CD1c-positive myeloid dendritic cell (primary cell): ENCODE results near the gene MRPS21.

Source experiments
- DNase-seq: peaks from one replicate; pipeline ENCODE4 v3.0.0-alpha.2; 2016; ENCODE audit errors: extremely low spot score

MRPS21 gene

DNA sequence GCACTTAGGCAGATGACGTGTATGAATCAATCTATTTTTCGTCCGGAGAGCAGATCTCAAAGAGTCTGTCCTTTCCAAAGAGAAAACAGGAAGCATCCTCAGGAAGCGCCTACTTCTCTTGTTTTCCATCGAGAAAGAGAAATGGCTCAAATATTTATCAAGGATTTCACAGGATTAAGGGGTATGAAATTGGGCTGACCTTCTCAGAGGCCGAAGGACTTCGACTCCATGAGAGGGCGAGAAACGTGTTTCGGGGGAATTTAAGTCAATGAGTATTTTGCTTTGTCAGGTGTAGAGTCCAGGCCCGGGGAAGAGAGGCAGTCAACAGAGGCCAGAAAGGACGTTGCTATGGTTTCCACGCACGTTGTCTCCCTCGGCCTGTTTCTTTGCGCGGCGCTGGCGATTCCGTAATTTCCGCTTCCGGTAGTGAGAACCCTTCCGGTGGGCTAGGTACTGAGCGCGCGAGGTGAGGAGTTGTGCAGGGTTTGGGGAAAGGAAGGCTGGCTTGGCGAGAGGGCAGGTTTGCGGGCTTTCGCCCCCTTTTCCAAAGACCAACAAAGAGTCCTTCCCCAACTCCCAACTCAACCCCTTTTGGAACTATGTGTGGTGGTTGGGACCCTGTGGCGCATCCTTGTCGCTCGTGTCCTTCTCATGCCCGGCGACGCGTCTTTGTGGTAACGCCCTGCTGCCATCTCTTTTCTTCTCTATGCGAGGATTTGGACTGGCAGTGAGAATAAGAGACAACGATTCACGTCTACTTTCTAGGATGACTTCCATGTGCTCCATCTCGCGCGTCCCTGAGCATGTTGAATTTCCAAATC lies at the start of gene MRPS21:
TSS of gene MRPS21 (plus strand) at position 429 of the 821 bp plus-strand sequence. CDS start 506 bp downstream, outside the sequence.
- peak; percentile 93 for DNase-seq

DNA sequence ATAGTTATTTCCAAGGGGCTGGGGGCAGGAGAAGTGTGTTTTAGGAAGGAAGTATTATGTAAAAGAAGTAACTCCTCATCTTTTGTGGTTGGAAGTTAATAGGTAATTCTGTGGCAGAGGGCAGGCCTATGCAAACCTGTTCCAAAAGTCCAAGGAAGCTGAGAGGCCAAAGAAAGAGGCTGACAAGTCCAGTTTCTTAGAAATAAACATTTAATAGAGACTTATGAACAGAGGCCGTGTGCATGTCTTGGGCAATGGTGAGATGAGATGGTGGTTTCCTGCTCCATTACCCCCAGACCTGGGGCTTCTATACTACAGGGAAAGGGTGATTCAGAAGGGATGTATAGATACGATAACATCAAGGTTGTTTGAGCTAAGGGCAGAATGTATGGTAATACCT lies 43.7 kb upstream of the MRPS21 start:
- DNase-seq = no peak

GRCh38 chr1:150256198-150256553 lies 37.5 kb upstream of the MRPS21 start:
- no peak for DNase-seq

DNA sequence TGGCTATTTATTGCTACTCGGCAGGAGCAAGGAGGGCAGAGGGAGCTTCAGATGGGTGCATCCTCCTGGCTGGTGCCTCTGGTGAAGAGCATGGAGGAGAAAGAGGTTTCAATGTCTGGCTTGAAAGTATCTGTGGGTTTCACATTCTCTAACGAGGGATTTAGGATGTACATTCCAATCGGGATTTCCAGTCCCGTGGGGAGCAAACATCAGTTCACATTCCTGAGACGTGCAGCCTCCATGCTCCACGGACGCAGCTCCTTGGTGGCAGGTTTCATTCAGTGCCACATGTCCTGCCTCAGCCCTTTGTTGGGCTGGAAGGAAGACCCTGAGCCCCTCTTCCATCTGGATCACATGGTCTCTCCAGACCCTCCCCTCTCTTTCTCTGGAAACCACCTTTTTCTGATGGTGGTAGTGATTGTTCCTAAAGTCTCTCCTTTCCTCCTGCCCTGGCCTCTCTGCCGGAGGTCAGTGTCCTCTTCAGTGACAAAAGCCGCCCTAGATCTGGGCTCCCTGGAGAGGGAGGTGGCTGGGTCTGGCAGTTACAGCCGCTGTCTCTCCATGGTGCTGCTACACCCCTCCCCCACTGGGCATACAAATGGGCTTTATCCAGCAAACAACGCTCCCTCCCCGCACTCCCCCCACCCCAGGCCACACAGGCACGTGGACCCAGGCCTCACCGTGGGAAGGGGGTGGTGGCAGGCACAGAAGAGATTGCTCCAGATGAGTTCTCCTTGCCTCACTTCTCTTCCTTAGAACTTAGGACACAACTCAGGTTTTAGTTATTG lies 36.9 kb upstream of the MRPS21 start:
- peak; percentile 38 for DNase-seq

- DNase-seq = no peak
Measured at GRCh38 chr1:150257624-150258585, 35.8 kb upstream of the MRPS21 start, which contains the start of gene CA14. CA14 (plus strand) TSS chr1:150257774; CDS start chr1:150258129, 355 bp downstream.

DNA sequence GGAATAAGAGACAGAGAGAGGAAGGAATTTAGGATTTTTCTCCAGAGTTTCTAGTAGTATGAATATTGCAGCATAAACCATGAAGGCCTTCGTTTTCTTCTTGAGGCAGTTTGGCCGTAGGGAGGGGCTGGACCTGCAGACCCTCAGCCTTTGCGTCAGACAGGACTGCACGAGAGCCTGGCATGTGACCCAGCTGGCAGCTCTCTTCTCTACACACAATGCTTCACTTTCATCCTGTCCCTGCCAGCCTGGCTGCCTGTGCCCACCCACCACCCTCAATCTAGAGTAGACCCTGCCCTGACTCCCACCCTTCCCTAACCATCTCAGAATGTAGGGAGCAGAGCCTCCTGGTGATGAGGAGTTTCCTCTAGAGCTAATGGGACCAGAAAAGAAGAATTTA lies 34.4 kb upstream of the MRPS21 start:
- DNase-seq = no peak

DNA sequence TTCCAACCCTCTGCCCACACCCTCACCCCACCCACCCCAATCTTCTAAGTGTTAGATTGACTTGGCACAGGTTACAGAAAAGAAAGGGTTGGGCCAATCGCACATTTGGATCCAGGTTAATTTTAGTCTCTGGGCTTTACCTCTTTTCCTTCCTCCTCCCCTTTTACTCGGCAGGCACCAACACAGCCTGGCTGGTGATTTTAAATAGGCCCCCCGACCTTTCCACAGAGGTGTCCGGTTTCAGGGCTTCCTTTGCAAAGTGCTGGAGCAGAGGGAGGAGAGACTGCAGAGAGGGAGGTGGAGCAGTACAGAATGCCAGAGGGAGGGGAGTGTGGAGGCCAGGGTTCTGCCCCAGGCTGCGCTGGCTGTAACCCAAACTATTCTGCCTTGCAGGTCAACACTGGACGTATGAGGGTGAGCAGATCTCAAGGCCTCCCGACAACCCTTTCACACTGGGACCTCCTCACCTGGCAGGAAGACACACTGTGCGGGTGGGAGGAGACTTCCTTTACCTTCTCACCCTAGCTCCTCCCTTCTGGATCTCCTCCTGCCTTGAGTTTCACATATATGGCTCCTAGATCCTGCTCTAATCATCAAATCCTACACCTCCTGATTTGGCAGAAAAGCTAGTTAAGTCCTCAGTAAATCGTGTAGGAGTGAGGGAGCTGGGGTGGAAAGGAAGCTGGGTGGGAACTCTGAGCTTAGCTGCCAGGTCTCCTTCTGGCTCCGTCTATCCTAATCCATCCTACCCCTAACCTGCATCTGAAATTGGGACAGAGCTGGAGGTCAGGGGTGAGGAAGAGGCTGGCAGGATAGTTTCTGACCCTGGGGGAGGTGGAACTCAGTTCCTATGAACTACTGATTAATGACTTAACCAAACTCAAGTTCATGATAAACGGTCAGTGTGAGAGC lies 33.6 kb upstream of the MRPS21 start:
- no peak for DNase-seq

DNA sequence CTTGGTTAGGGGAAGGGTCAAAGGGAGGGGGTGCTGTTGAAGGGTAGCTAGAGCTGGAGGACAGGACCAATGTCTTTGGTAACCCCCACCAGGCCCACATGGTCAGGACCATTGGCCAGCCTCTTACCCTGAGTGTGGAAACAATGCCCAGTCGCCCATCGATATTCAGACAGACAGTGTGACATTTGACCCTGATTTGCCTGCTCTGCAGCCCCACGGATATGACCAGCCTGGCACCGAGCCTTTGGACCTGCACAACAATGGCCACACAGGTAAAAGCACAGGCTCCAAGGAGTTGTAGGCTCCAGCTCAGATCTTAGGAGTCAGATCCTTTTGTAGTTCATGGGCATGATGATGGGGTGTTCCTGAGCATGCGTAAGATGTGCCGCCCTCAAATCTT lies 32.3 kb upstream of the MRPS21 start:
- no peak for DNase-seq

DNA sequence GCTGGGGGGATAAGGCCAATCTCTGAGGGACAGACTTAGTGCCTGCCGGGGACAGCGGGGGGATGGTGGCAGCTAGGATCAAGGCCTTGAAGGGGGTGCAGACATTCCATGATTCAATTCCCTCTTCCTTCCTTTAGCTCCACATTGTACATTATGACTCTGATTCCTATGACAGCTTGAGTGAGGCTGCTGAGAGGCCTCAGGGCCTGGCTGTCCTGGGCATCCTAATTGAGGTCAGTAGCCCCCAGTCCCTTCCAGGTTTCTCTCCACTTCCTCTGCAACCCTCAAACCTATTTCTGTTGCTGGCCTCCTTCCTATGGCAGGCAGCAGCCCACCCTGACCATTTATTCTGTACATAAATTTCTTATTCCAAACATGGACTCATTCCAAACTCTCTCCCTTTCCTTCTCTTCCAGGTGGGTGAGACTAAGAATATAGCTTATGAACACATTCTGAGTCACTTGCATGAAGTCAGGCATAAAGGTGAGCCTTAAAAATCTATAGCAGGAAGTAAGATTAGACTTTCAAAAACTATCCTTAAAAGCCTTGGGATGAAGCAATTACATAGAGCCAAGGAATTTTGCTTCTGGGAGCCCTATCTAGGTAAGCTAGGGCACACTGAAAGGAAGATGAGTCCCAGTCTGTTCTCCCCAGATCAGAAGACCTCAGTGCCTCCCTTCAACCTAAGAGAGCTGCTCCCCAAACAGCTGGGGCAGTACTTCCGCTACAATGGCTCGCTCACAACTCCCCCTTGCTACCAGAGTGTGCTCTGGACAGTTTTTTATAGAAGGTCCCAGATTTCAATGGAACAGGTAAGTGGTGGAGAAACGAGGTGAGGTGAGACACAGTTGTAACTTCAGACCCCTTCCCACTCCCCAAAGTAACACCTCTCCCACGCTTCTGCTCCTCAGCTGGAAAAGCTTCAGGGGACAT lies 31.0 kb upstream of the MRPS21 start:
- no peak for DNase-seq

DNA sequence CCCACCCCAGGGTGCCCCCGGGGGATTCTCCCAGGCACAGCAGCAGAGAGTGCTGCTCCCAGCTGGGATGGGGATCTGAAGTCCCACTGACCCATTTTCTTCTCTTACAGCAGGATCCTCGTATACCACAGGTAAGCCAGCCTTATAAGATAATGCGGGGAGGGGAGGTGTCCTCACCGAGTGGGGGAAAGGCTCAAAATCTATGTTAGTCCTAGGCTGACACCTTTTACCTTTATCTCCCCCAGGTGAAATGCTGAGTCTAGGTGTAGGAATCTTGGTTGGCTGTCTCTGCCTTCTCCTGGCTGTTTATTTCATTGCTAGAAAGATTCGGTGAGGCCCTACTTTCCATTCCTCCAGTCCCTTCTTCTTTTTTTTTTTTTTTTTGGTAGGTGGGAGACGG lies 30.1 kb upstream of the MRPS21 start:
- no peak for DNase-seq

- DNase-seq = no peak
Measured at GRCh38 chr1:150267896-150268295, 25.8 kb upstream of the MRPS21 start.

DNA sequence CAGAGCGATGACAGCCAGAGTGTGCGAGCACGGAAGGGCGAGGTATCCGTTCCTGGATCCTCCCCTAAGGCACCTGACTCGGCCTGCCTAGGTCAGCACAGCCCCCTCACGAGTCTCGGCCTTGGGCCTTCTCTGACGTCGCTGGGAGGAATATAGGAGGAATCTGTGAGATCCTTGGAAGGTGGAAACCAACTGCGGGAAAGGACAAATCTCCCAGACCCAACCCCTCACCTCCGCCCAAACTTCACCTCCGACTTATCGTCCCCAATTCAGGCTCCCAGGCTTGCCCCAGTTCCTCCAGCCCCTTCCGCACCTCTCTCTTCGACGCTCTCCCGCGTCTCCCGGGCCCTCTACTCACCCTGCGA lies 25.3 kb upstream of the MRPS21 start:
- peak; percentile 50 for DNase-seq

GRCh38 chr1:150268705-150269403 lies 24.8 kb upstream of the MRPS21 start, which contains the start of gene APH1A:
APH1A (minus strand) TSS chr1:150269016; CDS start chr1:150268810, 206 bp downstream.
- peak; percentile 97 for DNase-seq

GRCh38 chr1:150269451-150269850 lies 24.2 kb upstream of the MRPS21 start:
- DNase-seq = peak; percentile 65

DNA sequence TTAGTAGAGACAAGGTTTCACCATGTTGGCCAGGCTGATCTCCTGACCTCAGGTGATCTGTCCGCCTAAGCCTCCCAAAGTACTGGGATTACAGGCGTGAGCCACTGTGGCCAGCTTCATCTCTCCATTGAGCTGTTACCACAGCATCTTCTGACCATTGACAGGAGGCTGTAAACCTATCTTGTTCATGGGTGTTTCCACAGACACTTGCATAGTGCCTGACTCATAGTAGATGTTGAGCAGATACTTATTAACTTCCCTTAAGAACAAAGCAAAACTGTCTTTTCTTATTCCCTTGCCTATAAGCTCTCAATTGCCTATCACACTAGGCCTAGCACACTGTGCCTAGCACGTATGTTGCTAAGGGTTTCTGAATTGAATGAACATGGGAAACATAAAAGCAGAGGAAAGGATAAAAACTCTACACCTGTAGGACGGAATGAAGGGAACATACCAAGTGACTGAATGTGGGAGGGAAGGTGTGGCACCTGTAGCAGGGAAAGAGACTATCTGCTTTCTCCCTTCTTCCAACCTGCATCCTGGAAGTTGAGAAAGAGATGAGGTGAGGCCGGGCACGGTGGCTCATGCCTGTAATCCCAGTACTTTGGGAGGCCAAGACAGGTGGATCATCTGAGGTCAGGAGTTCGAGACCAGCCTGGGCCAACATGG lies 22.2 kb upstream of the MRPS21 start:
- peak; percentile 16 for DNase-seq

- DNase-seq = peak; percentile 74
Measured at GRCh38 chr1:150273311-150273710, 20.4 kb upstream of the MRPS21 start.

DNA sequence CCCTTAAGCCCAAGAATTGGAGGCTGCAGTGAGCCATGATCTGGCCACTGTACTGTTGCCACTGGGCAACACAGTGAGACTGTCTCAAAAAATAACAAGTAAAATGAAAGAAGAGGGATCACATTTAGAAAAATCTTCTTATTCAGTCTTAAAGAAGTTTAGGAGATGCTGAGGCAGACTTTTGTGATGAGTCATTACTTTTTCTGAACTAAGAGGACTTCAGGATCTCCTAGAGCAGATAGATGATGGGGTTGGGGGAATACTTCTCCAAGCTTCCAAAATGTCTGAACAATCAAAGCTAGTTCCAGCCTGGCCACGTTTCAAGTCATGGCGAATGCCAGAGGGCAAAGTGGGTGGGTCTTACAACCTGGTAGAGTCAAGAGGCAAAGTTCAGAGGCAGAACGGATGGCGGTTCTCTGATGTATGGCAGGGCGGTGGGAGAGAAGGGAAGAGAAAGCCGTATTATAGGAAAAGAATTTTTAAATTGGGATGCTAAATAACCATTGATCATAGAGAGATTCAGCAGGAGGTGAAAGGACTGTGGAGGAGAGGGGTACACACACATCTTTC lies 13.4 kb upstream of the MRPS21 start:
- no peak for DNase-seq

GRCh38 chr1:150281221-150281757 lies 12.4 kb upstream of the MRPS21 start:
- DNase-seq = peak; percentile 63
